Right lobe of liver (tissue), 6 donors: ENCODE measurements around the gene DLG3. TPM values are rescaled to one million over a fixed set of nuclear protein-coding genes. Genes with fewer than 3 reads are reported as not detected.

Source experiments
- ATAC-seq, 4 donors: fragments of 200-7000 bp; cut with Tn5 transposase; one replicate each; pipeline ENCODE4 v1.9.1; 2020; ENCODE audit warnings: mild to moderate bottlenecking in 4 of 4, moderate library complexity in 4 of 4
- DNase-seq, 3 donors: peaks; one replicate each; pipeline ENCODE4 v3.0.0-alpha.2; 2020
- H3K27ac ChIP-seq, 3 donors: fragments of 200-600 bp; one replicate each; pipeline ENCODE4 v1.8.0; 2022
- H3K27me3 ChIP-seq, 2 donors: fragments of 200-600 bp; one replicate each; pipeline ENCODE4 v1.8.0; 2022
- H3K36me3 ChIP-seq, 4 donors: fragments of 200-600 bp; sonication (generic) in 1 of 4; one replicate each; pipeline versions ENCODE4 v1.5.1 to v1.8.0; 2017 to 2022; ENCODE audit warnings: control low read depth in 1 of 4
- H3K4me1 ChIP-seq, 4 donors: fragments of 200-600 bp; sonication (generic) in 1 of 4; one replicate each; pipeline versions ENCODE4 v1.5.1 to v1.8.0; 2017 to 2022; ENCODE audit warnings: control low read depth in 1 of 4
- H3K4me3 ChIP-seq, 3 donors: fragments of 200-600 bp; one replicate each; pipeline ENCODE4 v1.8.0; 2022
- H3K9me3 ChIP-seq, 4 donors: fragments of 200-600 bp; sonication (generic) in 1 of 4; one replicate each; pipeline versions ENCODE4 v1.5.1 to v1.8.0; 2017 to 2022; ENCODE audit warnings: control low read depth in 1 of 4
- POLR2A ChIP-seq: fragments of 450-650 bp; IDR thresholded peaks from one replicate; pipeline ENCODE4 v1.6.1; 2017; ENCODE audit warnings: antibody characterized with exemption, mild to moderate bottlenecking
- WGBS: methylation state at CpG from one replicate; pipeline ENCODE4 v1.1.6; 2018; ENCODE audit warnings: low coverage, low lambda C conversion rate; ENCODE audit not compliant: insufficient coverage; ENCODE audit errors: missing lambda C conversion rate; 5-methylcytosine and 5-hydroxymethylcytosine counted together
- intact Hi-C, 2 donors: fragments of 100-400 bp; cut with DNase I; formaldehyde crosslinking; loops; one replicate each; pipeline versions ENCODE4 v1.11.2 to v1.14.1; 2022
- total RNA-seq, 6 experiments: library from RNA; depleted of rRNA in 2 of 6; stranded (reverse); fragments of >200 nt in 2 of 6; fragmentation: NEBNext Ultra II Directional in 3 of 6; extraction: Animal tissue kit (Norgen Biotek cat#: 25700) in 3 of 6; gene quantifications; one replicate each; pipeline versions ENCODE4 v1.1.0 to v1.2.4, GENCODE V29; 2016 to 2023
- TF ChIP-seq, protein P1 (sequence below), 4 donors: fragments of 200-600 bp in 3 of 4; fragments of 450-650 bp in 1 of 4; IDR thresholded peaks; one replicate each; pipeline versions ENCODE4 v1.5.1 to v1.8.0; 2016 to 2022; ENCODE audit warnings: antibody characterized with exemption in 4 of 4, mild to moderate bottlenecking in 2 of 4
- donor health status: DM: no; HTN: yes; CAD: no.
- donor health status: DM: no; HTN: no; CAD: no.
- donor health status: DM: no; HTN: no; CAD: no.
- donor health status: DM: no; HTN: yes; CAD: no.
- donor health status: DM: no; HTN: yes; CAD: no.

DLG3 gene
- total RNA-seq, 6 experiments from 2014 or later, result 0.37 to 2.1 (median 1.1) TPM

DNA sequence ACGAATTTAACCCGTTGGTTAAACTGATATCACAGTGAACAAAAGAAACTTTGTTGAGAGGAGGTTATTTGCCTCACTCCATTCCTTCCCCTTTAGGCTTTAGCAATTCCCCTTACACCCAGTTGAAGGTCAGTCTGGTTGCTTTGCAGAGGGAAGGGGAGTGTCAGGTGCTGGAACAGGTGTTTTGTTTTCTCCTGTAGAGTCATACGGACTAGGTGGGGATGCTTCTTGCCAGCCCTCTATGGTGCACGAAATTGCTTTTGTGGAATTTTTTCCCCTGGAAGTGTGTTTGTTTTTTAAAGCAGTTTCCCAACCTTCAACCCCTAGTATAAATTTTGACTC lies 33.1 kb downstream of the DLG3 start:
- H3K36me3 ChIP-seq, result no peaks in the 10 kb centered on the region

GRCh38 chrX:70478526-70479245 lies 34.1 kb downstream of the DLG3 start:
- WGBS, result 59% methylated on average over 6 of the region's 10 CpGs
- Histone ChIP-seq H3K27me3 (peaks cover 3 to 6% of the 10 kb centered on the region in 2 donors), H3K36me3 (no peaks in the 10 kb centered on the region), H3K4me1 (no peaks in the 10 kb centered on the region), H3K27ac (no peak overlapping the region), H3K9me3 (no peaks in the 10 kb centered on the region), H3K4me3 (no peak overlapping the region)
- intact Hi-C loops, result no loop called here
- TF ChIP-seq, protein P1, sequence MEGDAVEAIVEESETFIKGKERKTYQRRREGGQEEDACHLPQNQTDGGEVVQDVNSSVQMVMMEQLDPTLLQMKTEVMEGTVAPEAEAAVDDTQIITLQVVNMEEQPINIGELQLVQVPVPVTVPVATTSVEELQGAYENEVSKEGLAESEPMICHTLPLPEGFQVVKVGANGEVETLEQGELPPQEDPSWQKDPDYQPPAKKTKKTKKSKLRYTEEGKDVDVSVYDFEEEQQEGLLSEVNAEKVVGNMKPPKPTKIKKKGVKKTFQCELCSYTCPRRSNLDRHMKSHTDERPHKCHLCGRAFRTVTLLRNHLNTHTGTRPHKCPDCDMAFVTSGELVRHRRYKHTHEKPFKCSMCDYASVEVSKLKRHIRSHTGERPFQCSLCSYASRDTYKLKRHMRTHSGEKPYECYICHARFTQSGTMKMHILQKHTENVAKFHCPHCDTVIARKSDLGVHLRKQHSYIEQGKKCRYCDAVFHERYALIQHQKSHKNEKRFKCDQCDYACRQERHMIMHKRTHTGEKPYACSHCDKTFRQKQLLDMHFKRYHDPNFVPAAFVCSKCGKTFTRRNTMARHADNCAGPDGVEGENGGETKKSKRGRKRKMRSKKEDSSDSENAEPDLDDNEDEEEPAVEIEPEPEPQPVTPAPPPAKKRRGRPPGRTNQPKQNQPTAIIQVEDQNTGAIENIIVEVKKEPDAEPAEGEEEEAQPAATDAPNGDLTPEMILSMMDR (IDR thresholded peaks at IDR 0.05), result no peak
- no peak for TF ChIP-seq POLR2A
- no peak for DNase-seq
- ATAC-seq, result no peak

More for the DNA sequence above, 33.1 kb downstream of the DLG3 start:
- H3K4me3 ChIP-seq, result no peak overlapping the region
- H3K27ac ChIP-seq, result no peak overlapping the region
- intact Hi-C loops, result no loop called here
- WGBS, result 32% methylated on average over 4 of the region's 4 CpGs
- DNase-seq (no peak), ATAC-seq (no peak)
- peaks cover 3 to 6% of the 10 kb centered on the region in 2 donors for H3K27me3 ChIP-seq
- no peak for TF ChIP-seq POLR2A
- TF ChIP-seq, protein P1 (IDR thresholded peaks at IDR 0.05), result no peak
- H3K4me1 ChIP-seq, result no peaks in the 10 kb centered on the region
- H3K9me3 ChIP-seq, result no peaks in the 10 kb centered on the region

- H3K27ac ChIP-seq, result no peak overlapping the region
- H3K4me3 ChIP-seq, result no peak overlapping the region
These were observed 34.7 kb downstream of the DLG3 start for GRCh38 chrX:70479247-70479921.

GRCh38 chrX:70479922-70480659 lies 35.5 kb downstream of the DLG3 start:
- WGBS, result 51% methylated on average over 4 of the region's 6 CpGs
- Histone ChIP-seq H3K9me3 (no peaks in the 10 kb centered on the region), H3K27me3 (peaks cover 3 to 6% of the 10 kb centered on the region in 2 donors), H3K4me1 (no peaks in the 10 kb centered on the region), H3K4me3 (no peak overlapping the region), H3K36me3 (no peaks in the 10 kb centered on the region), H3K27ac (no peak overlapping the region)
- DNase-seq, result no peak
- intact Hi-C loops, result no loop called here
- TF ChIP-seq POLR2A, result no peak
- TF ChIP-seq, protein P1 (IDR thresholded peaks at IDR 0.05), result no peak
- ATAC-seq, result no peak

More at GRCh38 chrX:70479247-70479921, 34.7 kb downstream of the DLG3 start:
- 36% methylated on average over 4 of the region's 4 CpGs for WGBS
- no peak for DNase-seq
- no peak for ATAC-seq
- Histone ChIP-seq H3K4me1 (no peaks in the 10 kb centered on the region), H3K9me3 (no peaks in the 10 kb centered on the region), H3K36me3 (no peaks in the 10 kb centered on the region), H3K27me3 (peaks cover 3 to 6% of the 10 kb centered on the region in 2 donors)
- intact Hi-C loops, result no loop called here
- no peak for TF ChIP-seq POLR2A
- TF ChIP-seq, protein P1 (IDR thresholded peaks at IDR 0.05), result no peak
